HepG2 (cell line): ENCODE measurements around the gene PPP1R8. TPM values are rescaled to one million over a fixed set of nuclear protein-coding genes. Genes with fewer than 3 reads are reported as not detected.
A peak's percentile ranks its signal among the peaks of the same experiment; 100 is the strongest.

ENCODE experiments used
- KAT2B ChIP-seq: fragments of 150-350 bp; IDR thresholded peaks from 2 replicates; pipeline ENCODE4 v1.6.1; 2014; ENCODE audit warnings: low read depth, low read length, borderline replicate concordance
- NCOA1 ChIP-seq: sonication (generic); formaldehyde crosslinking; IDR thresholded peaks from 2 replicates; pipeline ENCODE4 v1.9.0; 2021; ENCODE audit warnings: missing genetic modification reagents
- NFYB ChIP-seq: sonication (generic); formaldehyde crosslinking; IDR thresholded peaks from 2 replicates; pipeline ENCODE4 v1.4.0; 2020; ENCODE audit warnings: missing genetic modification reagents
- POLR2A ChIP-seq, 2 experiments: IDR thresholded peaks; 2 replicates each; pipeline ENCODE4 v1.6.1; 2011; ENCODE audit warnings: low read depth in 2 of 2, low read length in 2 of 2, mild to moderate bottlenecking in 1 of 2, moderate library complexity in 1 of 2; ENCODE audit not compliant: insufficient read depth in 1 of 2
- SRF ChIP-seq: IDR thresholded peaks from 2 replicates; pipeline ENCODE4 v1.6.1; 2011; ENCODE audit warnings: mild to moderate bottlenecking, low read depth, low read length, moderate library complexity
- TEAD3 ChIP-seq: optimal IDR thresholded peaks from 2 replicates; pipeline ENCODE3; 2016; ENCODE audit warnings: borderline replicate concordance
- XRCC5 ChIP-seq: fragments of 200-400 bp; formaldehyde crosslinking; optimal IDR thresholded peaks from 2 replicates; pipeline ENCODE3; 2017; ENCODE audit warnings: mild to moderate bottlenecking, low read length
- ZFP36L2 ChIP-seq: sonication (generic); formaldehyde crosslinking; IDR thresholded peaks from 2 replicates; pipeline ENCODE4 v1.4.0; 2020; ENCODE audit warnings: missing genetic modification reagents
- ZNF124 ChIP-seq: sonication (generic); formaldehyde crosslinking; IDR thresholded peaks from 2 replicates; pipeline ENCODE4 v1.4.0; 2020; ENCODE audit warnings: missing genetic modification reagents
- ZNF720 ChIP-seq: sonication (generic); formaldehyde crosslinking; IDR thresholded peaks from 2 replicates; pipeline ENCODE4 v1.4.0; 2020; ENCODE audit warnings: missing genetic modification reagents
- ZZZ3 ChIP-seq: sonication (generic); formaldehyde crosslinking; IDR thresholded peaks from 2 replicates; pipeline ENCODE4 v1.4.0; 2020; ENCODE audit warnings: missing genetic modification reagents, mild to moderate bottlenecking, borderline replicate concordance
- polyA plus RNA-seq, 8 experiments: library from polyadenylated mRNA; depleted of rRNA in 3 of 8; stranded (reverse) in 7 of 8; unstranded in 1 of 8; fragments of >200 nt; fragmentation: Illumina TruSeq in 4 of 8; extraction: Trizol in 4 of 8; gene quantifications; 2 replicates each; pipeline versions ENCODE4 v1.2.1 to v1.2.3, GENCODE V29; 2011 to 2016; ENCODE audit warnings: low read depth in 4 of 8, missing spikeins in 1 of 8, mixed read lengths in 1 of 8; ENCODE audit not compliant: insufficient read depth in 1 of 8
- total RNA-seq, 5 experiments: library from RNA; depleted of rRNA; stranded (reverse); fragments of >200 nt; fragmentation: Illumina TruSeq; extraction: Trizol; gene quantifications; 2 replicates each; pipeline ENCODE4 v1.2.3, GENCODE V29; 2016; ENCODE audit warnings: low read depth in 1 of 5
- TF ChIP-seq, protein P1 (sequence below): sonication (generic); formaldehyde crosslinking; IDR thresholded peaks from 2 replicates; pipeline ENCODE4 v1.4.0; 2020; ENCODE audit warnings: mild to moderate bottlenecking, missing genetic modification reagents
- TF ChIP-seq, protein P2 (sequence below): sonication (generic); formaldehyde crosslinking; IDR thresholded peaks from 2 replicates; pipeline ENCODE4 v1.8.1; 2023; ENCODE audit warnings: mild to moderate bottlenecking, inconsistent platforms, moderate library complexity, missing genetic modification reagents, borderline replicate concordance
- TF ChIP-seq, protein P3 (sequence below), 2 experiments: sonication (generic) in 1 of 2; formaldehyde crosslinking in 1 of 2; IDR thresholded peaks; 2 replicates each; pipeline versions ENCODE4 v1.6.1 to v1.9.0; 2014 to 2022; ENCODE audit warnings: antibody characterized with exemption in 1 of 2, borderline replicate concordance in 1 of 2, inconsistent platforms in 1 of 2, low read depth in 1 of 2, missing genetic modification reagents in 1 of 2
- TF ChIP-seq, protein P4 (sequence below): sonication (generic); formaldehyde crosslinking; IDR thresholded peaks from 2 replicates; pipeline ENCODE4 v1.4.0; 2020; ENCODE audit warnings: missing genetic modification reagents, borderline replicate concordance
- TF ChIP-seq, protein P5 (sequence below): IDR thresholded peaks from 2 replicates; pipeline ENCODE4 v1.6.1; 2016; ENCODE audit warnings: mild to moderate bottlenecking, missing biosample characterization, missing genetic modification reagents
- TF ChIP-seq, protein P6 (sequence below): sonication (generic); formaldehyde crosslinking; IDR thresholded peaks from 2 replicates; pipeline ENCODE4 v1.4.0; 2020; ENCODE audit warnings: missing genetic modification reagents

PPP1R8 gene
- total and polyA plus RNA-seq, 2 of the 13 experiments (the other 11 are each of a cell fraction or from before 2014, with no cell fraction given), result 38.3 to 62.2 TPM

DNA sequence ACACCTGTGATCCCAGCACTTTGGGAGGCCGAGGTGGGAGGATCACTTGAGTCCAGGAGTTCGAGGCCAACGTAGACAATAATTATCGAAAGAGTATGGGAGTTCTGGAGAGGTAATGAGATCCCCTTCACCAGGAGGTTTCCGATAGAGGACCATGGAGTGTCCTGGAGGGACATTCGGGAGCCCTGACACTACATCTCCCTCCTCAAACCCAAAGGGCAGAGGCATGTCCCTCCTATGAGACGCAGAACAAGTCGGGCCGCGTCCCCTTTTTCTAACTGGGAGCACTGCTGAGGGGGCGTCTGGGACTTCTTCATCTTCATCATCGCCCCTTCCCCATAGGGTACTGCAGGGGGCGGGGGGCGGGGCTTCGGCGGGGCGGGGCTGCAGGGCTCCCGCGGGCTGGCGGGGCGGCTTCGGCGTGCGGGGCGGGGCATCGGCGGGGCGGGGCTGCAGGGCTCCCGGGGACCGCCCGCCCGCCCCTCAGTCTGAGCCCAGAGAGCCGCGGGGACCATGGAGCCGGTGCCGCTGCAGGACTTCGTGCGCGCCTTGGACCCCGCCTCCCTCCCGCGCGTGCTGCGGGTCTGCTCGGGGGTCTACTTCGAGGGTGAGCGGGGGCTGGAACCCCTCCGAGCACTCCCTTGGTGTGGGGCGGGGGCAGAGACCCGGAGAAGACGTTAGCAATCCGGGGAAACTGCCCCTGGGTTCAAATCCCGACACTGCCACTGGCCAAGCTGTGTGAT is 41.6 kb downstream of the PPP1R8 start, which contains the start of gene THEMIS2 (continued):
- TF ChIP-seq, protein P1, sequence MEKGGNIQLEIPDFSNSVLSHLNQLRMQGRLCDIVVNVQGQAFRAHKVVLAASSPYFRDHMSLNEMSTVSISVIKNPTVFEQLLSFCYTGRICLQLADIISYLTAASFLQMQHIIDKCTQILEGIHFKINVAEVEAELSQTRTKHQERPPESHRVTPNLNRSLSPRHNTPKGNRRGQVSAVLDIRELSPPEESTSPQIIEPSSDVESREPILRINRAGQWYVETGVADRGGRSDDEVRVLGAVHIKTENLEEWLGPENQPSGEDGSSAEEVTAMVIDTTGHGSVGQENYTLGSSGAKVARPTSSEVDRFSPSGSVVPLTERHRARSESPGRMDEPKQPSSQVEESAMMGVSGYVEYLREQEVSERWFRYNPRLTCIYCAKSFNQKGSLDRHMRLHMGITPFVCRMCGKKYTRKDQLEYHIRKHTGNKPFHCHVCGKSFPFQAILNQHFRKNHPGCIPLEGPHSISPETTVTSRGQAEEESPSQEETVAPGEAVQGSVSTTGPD (CRISPR knock-in tag), result no peak
- TF ChIP-seq NFYB (no peak), POLR2A (IDR thresholded peaks at IDR 0.05; ENCODE audit: insufficient read depth in 1 of 2, low read depth in 2 of 2, low read length in 2 of 2) (peak in 1 of 2 experiments; percentile 31; a peak in 1 of 4 replicates), TEAD3 (CRISPR knock-in tag) (no peak), SRF (no peak), NCOA1 (no peak), ZZZ3 (CRISPR knock-in tag) (no peak), ZNF124 (0 out of 2 replicates have a peak, but pooled peaks have one; percentile 22), ZNF720 (CRISPR knock-in tag) (no peak), ZFP36L2 (no peak), XRCC5 (peak; percentile 27), KAT2B (no peak)
- TF ChIP-seq, protein P2, sequence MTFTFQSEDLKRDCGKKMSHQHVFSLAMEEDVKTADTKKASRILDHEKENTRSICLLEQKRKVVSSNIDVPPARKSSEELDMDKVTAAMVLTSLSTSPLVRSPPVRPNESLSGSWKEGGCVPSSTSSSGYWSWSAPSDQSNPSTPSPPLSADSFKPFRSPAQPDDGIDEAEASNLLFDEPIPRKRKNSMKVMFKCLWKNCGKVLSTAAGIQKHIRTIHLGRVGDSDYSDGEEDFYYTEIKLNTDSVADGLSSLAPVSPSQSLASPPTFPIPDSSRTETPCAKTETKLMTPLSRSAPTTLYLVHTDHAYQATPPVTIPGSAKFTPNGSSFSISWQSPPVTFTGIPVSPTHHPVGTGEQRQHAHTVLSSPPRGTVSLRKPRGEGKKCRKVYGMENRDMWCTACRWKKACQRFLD (CRISPR knock-in tag), result no peak
- TF ChIP-seq, protein P3, sequence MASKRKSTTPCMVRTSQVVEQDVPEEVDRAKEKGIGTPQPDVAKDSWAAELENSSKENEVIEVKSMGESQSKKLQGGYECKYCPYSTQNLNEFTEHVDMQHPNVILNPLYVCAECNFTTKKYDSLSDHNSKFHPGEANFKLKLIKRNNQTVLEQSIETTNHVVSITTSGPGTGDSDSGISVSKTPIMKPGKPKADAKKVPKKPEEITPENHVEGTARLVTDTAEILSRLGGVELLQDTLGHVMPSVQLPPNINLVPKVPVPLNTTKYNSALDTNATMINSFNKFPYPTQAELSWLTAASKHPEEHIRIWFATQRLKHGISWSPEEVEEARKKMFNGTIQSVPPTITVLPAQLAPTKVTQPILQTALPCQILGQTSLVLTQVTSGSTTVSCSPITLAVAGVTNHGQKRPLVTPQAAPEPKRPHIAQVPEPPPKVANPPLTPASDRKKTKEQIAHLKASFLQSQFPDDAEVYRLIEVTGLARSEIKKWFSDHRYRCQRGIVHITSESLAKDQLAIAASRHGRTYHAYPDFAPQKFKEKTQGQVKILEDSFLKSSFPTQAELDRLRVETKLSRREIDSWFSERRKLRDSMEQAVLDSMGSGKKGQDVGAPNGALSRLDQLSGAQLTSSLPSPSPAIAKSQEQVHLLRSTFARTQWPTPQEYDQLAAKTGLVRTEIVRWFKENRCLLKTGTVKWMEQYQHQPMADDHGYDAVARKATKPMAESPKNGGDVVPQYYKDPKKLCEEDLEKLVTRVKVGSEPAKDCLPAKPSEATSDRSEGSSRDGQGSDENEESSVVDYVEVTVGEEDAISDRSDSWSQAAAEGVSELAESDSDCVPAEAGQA (IDR thresholded peaks at IDR 0.05; ENCODE audit: low read depth), result no peak
- TF ChIP-seq, protein P3 (CRISPR knock-in tag; IDR thresholded peaks at IDR 0.05; ENCODE audit: borderline replicate concordance), result no peak
- TF ChIP-seq, protein P4, sequence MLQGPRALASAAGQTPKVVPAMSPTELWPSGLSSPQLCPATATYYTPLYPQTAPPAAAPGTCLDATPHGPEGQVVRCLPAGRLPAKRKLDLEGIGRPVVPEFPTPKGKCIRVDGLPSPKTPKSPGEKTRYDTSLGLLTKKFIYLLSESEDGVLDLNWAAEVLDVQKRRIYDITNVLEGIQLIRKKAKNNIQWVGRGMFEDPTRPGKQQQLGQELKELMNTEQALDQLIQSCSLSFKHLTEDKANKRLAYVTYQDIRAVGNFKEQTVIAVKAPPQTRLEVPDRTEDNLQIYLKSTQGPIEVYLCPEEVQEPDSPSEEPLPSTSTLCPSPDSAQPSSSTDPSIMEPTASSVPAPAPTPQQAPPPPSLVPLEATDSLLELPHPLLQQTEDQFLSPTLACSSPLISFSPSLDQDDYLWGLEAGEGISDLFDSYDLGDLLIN (CRISPR knock-in tag), result no peak
- TF ChIP-seq, protein P5, sequence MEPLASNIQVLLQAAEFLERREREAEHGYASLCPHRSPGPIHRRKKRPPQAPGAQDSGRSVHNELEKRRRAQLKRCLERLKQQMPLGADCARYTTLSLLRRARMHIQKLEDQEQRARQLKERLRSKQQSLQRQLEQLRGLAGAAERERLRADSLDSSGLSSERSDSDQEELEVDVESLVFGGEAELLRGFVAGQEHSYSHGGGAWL (CRISPR knock-in tag), result peak; percentile 19; the same call in 1 of the 2 replicates
- TF ChIP-seq, protein P6, sequence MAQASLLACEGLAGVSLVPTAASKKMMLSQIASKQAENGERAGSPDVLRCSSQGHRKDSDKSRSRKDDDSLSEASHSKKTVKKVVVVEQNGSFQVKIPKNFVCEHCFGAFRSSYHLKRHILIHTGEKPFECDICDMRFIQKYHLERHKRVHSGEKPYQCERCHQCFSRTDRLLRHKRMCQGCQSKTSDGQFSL (CRISPR knock-in tag), result no peak
